ENCODE measurements around the gene GNAZ. TPM values are rescaled to one million over a fixed set of nuclear protein-coding genes. Genes with fewer than 3 reads are reported as not detected.

The GNAZ gene
- total RNA-seq, 1 donor: 1.3 TPM

DNA sequence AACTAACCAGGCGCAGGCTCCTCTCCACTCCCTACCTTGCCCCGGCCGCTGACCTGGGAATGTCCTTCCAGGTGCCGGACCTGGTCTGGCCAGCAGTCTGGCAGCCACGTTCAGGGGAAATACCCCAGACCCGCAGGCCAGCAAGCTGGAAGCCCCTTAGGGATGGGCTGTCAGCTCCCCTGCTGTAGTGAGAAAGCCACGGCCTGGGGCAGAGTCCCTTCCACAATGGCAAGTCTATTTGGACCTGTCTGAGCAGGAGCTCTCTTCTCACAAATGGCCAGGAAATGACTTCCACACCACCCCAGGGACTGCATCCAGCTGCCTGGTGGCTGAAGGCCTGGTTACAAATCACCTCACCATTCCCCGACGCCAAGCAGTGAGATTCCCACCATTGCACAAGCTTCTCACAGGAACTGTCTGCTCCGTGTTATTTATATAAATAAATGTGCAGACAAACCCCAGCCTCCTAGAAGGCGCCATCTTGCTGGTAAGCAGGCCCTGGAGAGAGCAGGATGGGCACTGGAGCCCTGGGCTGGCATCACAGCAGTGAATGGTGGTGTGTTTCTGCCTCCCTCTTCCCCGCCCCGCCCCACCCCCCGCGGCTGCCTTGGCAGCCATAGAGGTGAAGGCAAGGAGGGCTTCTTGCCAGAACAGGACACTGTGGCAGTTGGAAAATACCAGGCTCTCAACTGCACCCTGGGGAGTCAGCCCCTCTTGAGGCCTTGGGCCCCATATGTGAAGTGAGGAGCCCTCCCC, 47.8 kb downstream of the GNAZ start:
- no peak for DNase-seq (ENCODE audit: low read depth)
- TF ChIP-seq, protein P1, sequence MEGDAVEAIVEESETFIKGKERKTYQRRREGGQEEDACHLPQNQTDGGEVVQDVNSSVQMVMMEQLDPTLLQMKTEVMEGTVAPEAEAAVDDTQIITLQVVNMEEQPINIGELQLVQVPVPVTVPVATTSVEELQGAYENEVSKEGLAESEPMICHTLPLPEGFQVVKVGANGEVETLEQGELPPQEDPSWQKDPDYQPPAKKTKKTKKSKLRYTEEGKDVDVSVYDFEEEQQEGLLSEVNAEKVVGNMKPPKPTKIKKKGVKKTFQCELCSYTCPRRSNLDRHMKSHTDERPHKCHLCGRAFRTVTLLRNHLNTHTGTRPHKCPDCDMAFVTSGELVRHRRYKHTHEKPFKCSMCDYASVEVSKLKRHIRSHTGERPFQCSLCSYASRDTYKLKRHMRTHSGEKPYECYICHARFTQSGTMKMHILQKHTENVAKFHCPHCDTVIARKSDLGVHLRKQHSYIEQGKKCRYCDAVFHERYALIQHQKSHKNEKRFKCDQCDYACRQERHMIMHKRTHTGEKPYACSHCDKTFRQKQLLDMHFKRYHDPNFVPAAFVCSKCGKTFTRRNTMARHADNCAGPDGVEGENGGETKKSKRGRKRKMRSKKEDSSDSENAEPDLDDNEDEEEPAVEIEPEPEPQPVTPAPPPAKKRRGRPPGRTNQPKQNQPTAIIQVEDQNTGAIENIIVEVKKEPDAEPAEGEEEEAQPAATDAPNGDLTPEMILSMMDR (IDR thresholded peaks at IDR 0.05; ENCODE audit: insufficient read depth, low read depth, low read length): no peak
- H3K4me3 ChIP-seq (ENCODE audit: low read depth, low read length): no peak overlapping the region

DNA sequence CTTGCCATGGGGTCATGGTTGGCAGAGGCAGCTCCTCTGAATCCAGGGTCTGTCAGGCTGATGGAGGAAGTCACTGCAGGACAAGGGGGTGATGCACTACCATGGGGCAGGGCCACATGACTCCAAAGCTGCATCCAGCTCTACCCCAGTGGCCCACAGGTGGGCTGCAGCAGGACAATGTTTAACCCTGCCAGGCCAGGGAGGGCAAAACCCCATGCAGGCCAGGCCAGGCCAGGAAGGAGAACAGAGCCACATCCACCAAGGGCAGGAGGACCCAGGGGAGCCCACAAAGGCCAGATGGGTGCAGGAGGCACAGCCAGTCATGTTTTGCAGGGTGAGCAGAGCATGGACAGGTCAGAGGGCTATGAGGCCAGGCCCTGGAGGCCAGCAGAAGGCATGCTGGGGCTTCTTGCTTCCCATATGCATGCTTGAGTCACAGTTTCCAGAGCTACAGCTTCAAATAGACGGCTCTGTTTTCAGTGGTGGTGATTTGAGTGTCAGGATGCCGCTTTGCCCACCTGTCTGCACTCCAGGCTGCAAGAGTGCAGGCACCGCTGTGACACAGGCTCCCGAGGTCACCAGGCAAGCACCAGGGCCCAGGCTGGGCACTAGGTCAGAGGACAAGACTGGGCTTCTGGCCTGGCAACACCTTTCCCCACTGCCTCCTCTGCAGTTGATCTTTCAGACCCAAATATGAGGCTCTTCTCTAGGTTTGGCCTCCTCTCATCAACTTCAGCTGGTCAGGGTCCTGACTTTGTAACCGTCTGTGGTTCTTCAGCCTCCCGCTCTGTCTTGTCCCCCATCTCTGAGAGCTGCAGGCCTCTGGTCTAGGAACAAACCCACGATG, 48.6 kb downstream of the GNAZ start:
- TF ChIP-seq, protein P1 (IDR thresholded peaks at IDR 0.05; ENCODE audit: insufficient read depth, low read depth, low read length): no peak
- no peak overlapping the region for H3K4me3 ChIP-seq (ENCODE audit: low read depth, low read length)
- no peak for DNase-seq (ENCODE audit: low read depth)

DNA sequence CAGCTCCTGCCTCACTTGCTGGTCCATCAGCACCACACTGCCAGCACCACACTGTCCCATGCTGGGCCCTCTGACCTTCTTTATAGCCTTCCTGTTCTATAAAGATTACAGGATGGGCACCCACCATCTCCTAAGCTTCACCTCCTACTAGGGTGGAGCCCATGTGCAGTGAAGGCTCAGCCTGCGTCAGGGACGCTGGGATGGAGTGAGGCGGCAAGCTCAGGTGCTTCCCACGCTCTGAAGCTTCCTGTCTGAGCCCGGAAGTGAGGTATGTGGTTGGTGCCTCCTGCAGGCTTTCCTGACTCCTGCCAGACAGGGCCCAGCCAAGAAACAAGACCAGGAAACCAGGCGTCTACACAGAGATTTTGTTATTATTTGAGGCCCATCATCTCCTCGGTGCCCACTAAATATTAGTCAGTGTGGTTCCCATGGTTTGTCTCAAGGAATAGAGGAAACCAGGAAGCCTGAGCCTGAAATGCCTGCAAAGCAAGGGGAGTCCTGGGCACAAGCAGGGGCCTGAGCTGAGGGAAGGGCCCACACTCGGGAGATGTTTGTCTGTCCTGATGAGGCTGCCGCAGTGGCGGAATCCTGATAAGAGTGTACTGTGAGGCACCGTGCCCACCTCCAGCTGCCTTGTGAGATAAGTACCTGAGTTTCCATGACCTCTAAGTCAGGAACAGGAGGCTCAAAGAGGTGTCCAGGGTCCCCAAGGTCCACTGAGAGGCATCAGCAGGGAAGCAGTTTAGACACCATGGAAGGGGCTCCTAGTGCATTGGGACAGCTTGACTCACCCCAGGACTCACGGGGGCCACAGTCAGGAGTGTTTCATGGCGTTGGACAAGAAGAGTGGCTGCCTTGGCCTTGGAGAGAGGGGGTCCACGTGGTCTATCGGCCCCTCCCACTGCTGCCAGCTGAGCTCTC, 49.4 kb downstream of the GNAZ start:
- H3K4me3 ChIP-seq (ENCODE audit: low read depth, low read length): no peak overlapping the region
- TF ChIP-seq, protein P1 (IDR thresholded peaks at IDR 0.05; ENCODE audit: insufficient read depth, low read depth, low read length): no peak
- DNase-seq (ENCODE audit: low read depth): no peak

DNA sequence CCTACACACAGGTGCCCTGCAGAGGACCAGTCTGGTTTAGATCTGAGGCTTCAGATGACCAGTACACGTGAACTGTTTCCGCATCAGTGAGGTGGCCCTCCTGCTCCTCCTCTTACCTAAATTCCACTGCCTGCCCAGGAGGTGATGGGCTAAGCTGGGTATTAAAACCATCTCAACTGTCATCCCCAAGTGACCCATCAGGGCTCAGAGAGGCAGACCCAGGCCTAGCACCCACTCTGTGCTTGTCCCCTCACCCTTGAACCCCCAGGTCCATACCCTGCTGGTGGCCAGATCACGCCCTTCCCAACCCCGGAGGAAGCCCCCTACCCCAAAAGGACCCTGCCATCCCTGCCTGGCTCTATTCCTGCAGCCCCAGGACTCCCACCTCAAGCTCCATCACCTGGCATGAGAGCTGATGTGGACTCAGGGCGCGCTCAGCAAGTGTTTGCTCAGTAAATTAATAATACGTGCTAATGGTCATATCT, 50.1 kb downstream of the GNAZ start:
- DNase-seq (ENCODE audit: low read depth): no peak
- TF ChIP-seq, protein P1 (IDR thresholded peaks at IDR 0.05; ENCODE audit: insufficient read depth, low read depth, low read length): no peak

DNA sequence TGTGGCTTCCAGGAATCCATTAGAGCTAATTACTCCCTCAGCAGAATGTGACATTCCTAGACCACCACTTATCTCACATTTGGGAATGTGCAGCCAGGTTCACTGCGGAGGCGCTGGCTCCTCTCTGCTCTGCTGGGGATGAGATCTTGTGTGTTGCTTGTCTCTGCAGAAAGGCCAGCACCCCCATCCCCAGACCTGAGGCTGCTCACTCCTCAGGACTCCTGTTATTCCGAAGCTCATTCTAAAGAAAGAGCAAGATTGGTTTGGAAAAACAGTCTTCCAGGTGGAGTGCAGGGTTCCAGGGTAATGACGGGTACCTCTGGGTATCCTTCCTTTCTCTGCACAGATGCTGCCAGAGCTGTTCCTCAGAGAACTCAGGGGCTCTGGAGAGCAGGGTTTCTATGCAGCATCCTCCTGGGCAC, 50.7 kb downstream of the GNAZ start:
- DNase-seq (ENCODE audit: low read depth): no peak
- H3K4me3 ChIP-seq (ENCODE audit: low read depth, low read length): no peak overlapping the region
- TF ChIP-seq, protein P1 (IDR thresholded peaks at IDR 0.05; ENCODE audit: insufficient read depth, low read depth, low read length): no peak

More for the DNA sequence above, 50.1 kb downstream of the GNAZ start:
- H3K4me3 ChIP-seq (ENCODE audit: low read depth, low read length): no peak overlapping the region

DNA sequence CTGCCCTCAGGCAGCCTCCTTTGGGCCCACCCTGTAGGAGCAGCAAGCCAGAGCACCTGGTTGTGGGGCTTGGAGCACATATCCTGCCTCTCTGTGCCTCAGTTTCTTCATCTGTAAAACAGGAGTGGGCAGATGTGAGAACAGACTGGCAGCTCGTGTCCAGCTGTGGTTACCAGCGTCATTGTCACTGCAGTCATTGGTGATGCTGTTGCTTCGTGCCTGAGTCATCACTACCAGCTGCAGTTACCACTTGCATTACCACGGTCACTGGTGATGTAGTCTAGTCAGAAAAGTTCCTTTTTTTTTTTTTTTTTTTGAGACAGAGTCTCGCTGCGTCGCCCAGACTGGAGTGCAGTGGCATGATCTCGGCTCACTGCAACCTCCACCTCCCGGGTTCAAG, 51.1 kb downstream of the GNAZ start:
- TF ChIP-seq, protein P1 (IDR thresholded peaks at IDR 0.05; ENCODE audit: insufficient read depth, low read depth, low read length): no peak
- no peak for DNase-seq (ENCODE audit: low read depth)
- no peak overlapping the region for H3K4me3 ChIP-seq (ENCODE audit: low read depth, low read length)

Measured in fibroblast of villous mesenchyme (primary cell).